C4-2B (cell line): ENCODE measurements around the gene NACC2.

Experiments
- CTCF ChIP-seq: fragments of 450-650 bp; conservative IDR thresholded peaks from 2 replicates; pipeline ENCODE4 v1.5.1; 2017; ENCODE audit warnings: mild to moderate bottlenecking
- ZFX ChIP-seq: fragments of 450-650 bp; IDR thresholded peaks from 2 replicates; pipeline ENCODE4 v1.6.1; 2017

GRCh38 chr9:136104916-136105315 is 9.8 kb upstream of the NACC2 start:
- TF ChIP-seq CTCF = no peak
- TF ChIP-seq ZFX = no peak
